ENCODE results near the gene SEC24D.

Gene SEC24D

DNA sequence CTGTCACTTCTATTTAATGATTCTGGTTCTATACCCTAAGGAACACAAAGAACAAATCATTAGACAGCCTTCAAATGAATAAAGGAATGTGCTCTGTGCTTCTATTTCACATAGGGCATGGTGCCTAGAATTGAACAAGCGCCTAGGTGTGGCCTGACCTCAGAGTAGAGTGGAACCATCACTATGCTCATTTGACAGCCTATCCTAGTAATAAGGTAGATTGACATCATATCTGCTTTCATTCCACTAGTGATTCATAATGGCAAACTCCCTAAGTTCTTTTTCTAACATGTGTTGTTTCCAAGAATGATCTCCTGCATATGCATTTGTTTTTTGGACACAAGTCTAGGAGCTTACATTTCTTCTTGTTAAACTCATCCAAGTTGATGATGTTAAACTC lies 114.2 kb downstream of the SEC24D start:
- H3K79me2 ChIP-seq (ENCODE audit: insufficient read depth, low read length) = no peaks in the 10 kb centered on the region
- TF ChIP-seq EZH2phosphoT487 (IDR thresholded peaks at IDR 0.05; ENCODE audit: borderline replicate concordance) = no peak
- TF ChIP-seq, protein P1, sequence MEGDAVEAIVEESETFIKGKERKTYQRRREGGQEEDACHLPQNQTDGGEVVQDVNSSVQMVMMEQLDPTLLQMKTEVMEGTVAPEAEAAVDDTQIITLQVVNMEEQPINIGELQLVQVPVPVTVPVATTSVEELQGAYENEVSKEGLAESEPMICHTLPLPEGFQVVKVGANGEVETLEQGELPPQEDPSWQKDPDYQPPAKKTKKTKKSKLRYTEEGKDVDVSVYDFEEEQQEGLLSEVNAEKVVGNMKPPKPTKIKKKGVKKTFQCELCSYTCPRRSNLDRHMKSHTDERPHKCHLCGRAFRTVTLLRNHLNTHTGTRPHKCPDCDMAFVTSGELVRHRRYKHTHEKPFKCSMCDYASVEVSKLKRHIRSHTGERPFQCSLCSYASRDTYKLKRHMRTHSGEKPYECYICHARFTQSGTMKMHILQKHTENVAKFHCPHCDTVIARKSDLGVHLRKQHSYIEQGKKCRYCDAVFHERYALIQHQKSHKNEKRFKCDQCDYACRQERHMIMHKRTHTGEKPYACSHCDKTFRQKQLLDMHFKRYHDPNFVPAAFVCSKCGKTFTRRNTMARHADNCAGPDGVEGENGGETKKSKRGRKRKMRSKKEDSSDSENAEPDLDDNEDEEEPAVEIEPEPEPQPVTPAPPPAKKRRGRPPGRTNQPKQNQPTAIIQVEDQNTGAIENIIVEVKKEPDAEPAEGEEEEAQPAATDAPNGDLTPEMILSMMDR (conservative IDR thresholded peaks at IDR 0.05; ENCODE audit: low read length) = no peak
- no peaks in the 10 kb centered on the region for H4K20me1 ChIP-seq (ENCODE audit: insufficient read depth, low read length, poor library complexity, severe bottlenecking)
- H3K9me3 ChIP-seq (ENCODE audit: insufficient read depth, low read depth, low read length) = no peaks in the 10 kb centered on the region
- H3K9ac ChIP-seq (ENCODE audit: low read depth, low read length, poor library complexity, severe bottlenecking) = no peak overlapping the region
- no peaks in the 10 kb centered on the region for H3F3A ChIP-seq (ENCODE audit: low read depth)
- no peaks in the 10 kb centered on the region for H3K27me3 ChIP-seq (ENCODE audit: insufficient read depth, low read length, poor library complexity, severe bottlenecking)
- H3K4me2 ChIP-seq (ENCODE audit: low read depth, low read length, poor library complexity, severe bottlenecking) = no peak overlapping the region
- no peak overlapping the region for H3K4me3 ChIP-seq (ENCODE audit: low read length, poor library complexity, severe bottlenecking)
- peaks cover 35% of the 10 kb centered on the region; the same call in 1 of the 2 replicates for H3K36me3 ChIP-seq (ENCODE audit: insufficient read depth, low read length)
- H3K4me1 ChIP-seq (ENCODE audit: insufficient read depth, low read length, poor library complexity, severe bottlenecking) = no peaks in the 10 kb centered on the region
- H3K9me2 ChIP-seq (replicated peaks; ENCODE audit: low read depth, low read length) = no peaks in the 10 kb centered on the region
- H2AFZ ChIP-seq (ENCODE audit: low read length) = no peak overlapping the region

DNA sequence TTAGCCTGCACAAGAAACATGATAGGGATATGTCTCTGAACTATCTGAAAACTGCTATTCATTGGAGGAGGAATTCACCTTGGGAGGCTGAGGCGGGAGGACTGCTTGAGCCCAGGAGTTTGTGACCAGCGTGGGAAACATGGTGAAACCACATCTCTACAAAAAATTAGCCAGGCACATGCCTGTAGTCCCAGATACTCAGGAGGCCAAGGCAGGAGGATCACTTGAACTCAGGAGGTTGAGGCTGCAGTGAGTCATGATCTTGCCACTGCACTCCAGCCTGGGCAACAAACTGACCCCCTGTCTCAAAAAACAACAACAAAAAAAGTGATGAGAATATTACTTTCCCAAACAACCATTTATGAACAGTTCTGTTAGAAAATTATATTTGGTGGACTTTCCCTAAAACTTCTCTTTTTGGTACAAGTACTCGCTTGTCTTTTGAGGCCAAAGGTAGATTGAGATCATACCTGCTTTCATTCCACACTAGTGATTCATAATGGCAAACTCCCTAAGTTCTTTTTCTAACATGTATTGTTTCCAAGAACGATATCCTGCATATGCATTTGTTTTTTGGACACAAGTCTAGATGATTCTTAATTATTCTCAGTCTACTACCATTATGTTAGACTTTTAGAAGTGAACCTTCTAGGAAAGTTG lies 117.3 kb downstream of the SEC24D start:
- TF ChIP-seq, protein P1 (conservative IDR thresholded peaks at IDR 0.05; ENCODE audit: low read length) = no peak
- no peak for TF ChIP-seq EZH2phosphoT487 (IDR thresholded peaks at IDR 0.05; ENCODE audit: borderline replicate concordance)
- Histone ChIP-seq H3K4me3 (ENCODE audit: low read length, poor library complexity, severe bottlenecking) (no peak overlapping the region), H2AFZ (ENCODE audit: low read length) (no peak overlapping the region), H3F3A (ENCODE audit: low read depth) (no peaks in the 10 kb centered on the region), H3K36me3 (ENCODE audit: insufficient read depth, low read length) (peaks cover 9% of the 10 kb centered on the region; the same call in 1 of the 2 replicates), H3K9me3 (ENCODE audit: insufficient read depth, low read depth, low read length) (no peaks in the 10 kb centered on the region), H3K9ac (ENCODE audit: low read depth, low read length, poor library complexity, severe bottlenecking) (no peak overlapping the region), H3K9me2 (replicated peaks; ENCODE audit: low read depth, low read length) (no peaks in the 10 kb centered on the region), H3K4me2 (ENCODE audit: low read depth, low read length, poor library complexity, severe bottlenecking) (no peak overlapping the region), H3K27me3 (ENCODE audit: insufficient read depth, low read length, poor library complexity, severe bottlenecking) (no peaks in the 10 kb centered on the region), H4K20me1 (ENCODE audit: insufficient read depth, low read length, poor library complexity, severe bottlenecking) (no peaks in the 10 kb centered on the region), H3K4me1 (ENCODE audit: insufficient read depth, low read length, poor library complexity, severe bottlenecking) (no peaks in the 10 kb centered on the region), H3K79me2 (ENCODE audit: insufficient read depth, low read length) (no peaks in the 10 kb centered on the region)

DNA sequence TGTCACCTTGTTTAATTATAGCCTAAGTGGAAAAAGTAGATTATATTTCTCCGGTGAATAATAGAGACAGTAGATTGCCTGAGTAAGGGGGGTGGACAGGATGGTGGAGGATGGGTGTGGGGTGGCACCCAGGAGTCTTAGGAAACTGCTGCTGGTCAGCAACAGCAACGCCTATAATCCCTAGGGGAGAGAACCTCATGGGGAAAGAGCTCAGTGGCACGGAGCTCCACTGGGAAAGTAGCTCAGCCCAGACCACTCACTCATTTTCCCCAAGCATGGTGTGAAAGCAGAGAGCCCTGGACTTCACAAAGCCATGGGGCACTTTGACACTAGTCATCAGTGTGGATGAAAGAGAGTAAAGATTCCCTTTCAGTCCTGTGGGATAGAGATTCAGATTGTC lies 119.6 kb downstream of the SEC24D start:
- Histone ChIP-seq H4K20me1 (ENCODE audit: insufficient read depth, low read length, poor library complexity, severe bottlenecking) (no peaks in the 10 kb centered on the region), H3K4me1 (ENCODE audit: insufficient read depth, low read length, poor library complexity, severe bottlenecking) (no peaks in the 10 kb centered on the region), H3K27me3 (ENCODE audit: insufficient read depth, low read length, poor library complexity, severe bottlenecking) (no peaks in the 10 kb centered on the region), H3K36me3 (ENCODE audit: insufficient read depth, low read length) (peaks cover 7% of the 10 kb centered on the region; the same call in 1 of the 2 replicates), H3K9me3 (ENCODE audit: insufficient read depth, low read depth, low read length) (no peaks in the 10 kb centered on the region), H3K79me2 (ENCODE audit: insufficient read depth, low read length) (no peaks in the 10 kb centered on the region), H3K9ac (ENCODE audit: low read depth, low read length, poor library complexity, severe bottlenecking) (no peak overlapping the region), H3K4me3 (ENCODE audit: low read length, poor library complexity, severe bottlenecking) (no peak overlapping the region), H2AFZ (ENCODE audit: low read length) (no peak overlapping the region), H3K4me2 (ENCODE audit: low read depth, low read length, poor library complexity, severe bottlenecking) (no peak overlapping the region), H3F3A (ENCODE audit: low read depth) (no peaks in the 10 kb centered on the region), H3K9me2 (replicated peaks; ENCODE audit: low read depth, low read length) (no peaks in the 10 kb centered on the region)
- TF ChIP-seq EZH2phosphoT487 (IDR thresholded peaks at IDR 0.05; ENCODE audit: borderline replicate concordance) = no peak
- TF ChIP-seq, protein P1 (conservative IDR thresholded peaks at IDR 0.05; ENCODE audit: low read length) = no peak
